Measurements from ENCODE around the gene ARHGAP29.

ARHGAP29 gene

DNA sequence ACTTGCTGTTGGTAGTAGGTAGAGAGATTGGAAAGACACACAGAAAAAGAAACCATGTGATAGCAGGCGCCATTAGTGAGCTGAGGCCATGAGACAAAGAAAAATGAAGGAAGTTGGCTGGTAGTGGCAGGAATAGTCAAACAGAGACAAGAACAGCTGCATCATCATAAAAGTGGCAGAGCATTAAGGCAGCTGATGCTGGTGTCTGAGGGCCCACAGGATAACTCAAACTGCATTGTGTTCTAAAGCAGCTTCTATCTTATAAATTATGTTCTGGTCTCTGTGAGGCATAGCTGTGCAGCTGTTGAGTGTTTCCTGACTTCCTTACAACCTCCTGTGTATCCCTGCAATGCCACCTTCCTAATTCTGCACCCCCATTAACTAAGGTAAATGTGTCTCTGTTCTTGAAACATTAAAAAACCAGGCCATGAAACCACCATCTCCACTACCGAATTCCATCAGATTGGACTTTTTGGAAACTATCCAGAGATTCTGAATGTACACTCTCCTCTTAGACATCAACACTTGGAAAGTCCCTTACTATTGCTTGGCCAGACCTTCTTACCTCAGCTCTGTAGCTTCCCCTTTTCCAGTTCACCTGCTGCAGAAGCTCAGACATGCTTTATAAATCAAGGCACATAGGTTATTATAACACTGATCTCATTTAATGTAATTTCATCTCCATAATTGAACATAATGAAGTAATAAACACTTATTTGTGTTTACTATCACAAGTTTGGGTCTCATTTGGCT lies 23.4 kb upstream of the ARHGAP29 start:
- no peak for DNase-seq

DNA sequence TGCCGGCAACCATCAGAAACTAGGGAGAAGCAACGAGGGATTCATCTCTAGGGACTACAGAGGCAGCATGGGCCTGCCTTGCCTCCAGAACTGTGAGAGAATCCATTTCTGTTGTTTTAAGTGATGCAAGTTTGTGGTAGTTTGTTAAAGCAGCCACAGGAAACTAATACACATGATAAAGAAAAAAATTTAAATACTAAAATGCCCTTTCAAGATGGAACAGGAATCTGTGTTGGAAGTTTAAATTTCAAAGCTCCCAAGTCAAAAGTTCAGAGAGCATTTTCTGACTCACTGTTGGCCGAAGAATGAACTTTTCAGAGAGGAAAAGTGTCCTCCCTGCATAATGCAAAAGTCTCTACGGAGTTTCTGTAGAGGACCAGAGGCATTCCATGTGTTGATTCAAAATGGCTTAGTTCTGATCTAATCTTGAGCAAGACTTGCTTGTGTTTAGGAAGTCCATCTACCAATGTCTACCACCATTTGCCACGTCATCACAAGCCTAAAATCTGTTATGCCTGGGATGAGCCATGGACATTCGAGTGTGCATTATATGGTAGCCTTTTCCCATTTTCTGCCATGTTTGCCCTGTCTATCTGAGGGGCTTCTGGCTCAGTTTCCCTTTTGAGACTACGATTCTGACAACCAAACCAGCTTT lies 22.4 kb upstream of the ARHGAP29 start:
- DNase-seq, result no peak

DNA sequence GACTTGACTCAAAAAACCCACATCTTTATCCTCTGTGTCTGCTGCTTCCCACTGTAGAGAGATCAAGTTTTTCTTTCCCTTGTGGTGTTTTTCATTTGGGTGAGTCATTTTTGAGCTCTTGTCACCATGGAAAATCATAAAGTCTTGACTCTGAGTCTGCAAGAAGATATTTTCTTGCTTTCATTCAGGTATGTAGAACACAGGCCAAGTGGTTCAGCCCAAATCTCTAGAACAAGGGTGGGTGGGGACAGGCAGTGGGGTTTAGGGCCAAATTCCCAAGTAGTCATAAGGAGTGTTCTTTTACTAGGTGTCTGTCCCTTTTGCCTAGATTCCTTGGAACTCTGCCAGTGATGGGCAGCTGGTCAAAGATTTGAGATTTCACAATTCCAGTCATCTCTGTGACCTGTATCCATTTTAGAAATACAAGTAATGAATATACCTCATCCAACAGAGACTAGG lies 21.5 kb upstream of the ARHGAP29 start:
- DNase-seq, result no peak

DNA sequence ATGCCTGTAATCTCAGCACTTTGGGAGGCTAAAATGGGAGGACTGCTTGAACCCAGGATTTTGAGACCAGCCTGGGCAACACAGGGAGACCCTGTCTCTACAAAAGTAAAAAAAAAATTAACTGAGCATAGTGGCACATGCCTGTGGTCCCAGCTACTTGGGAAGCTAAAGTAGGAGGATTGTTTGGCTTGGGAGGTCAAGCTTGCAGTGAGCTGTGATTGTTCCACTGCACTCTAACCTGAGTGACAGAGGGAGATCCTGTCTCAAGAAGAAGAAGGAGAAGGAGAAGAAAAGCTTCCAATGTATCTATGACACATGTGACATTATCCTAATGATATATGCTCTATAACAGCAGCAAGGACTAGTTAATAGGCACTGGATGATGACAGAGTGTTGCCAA lies 20.1 kb upstream of the ARHGAP29 start:
- DNase-seq, result no peak

DNA sequence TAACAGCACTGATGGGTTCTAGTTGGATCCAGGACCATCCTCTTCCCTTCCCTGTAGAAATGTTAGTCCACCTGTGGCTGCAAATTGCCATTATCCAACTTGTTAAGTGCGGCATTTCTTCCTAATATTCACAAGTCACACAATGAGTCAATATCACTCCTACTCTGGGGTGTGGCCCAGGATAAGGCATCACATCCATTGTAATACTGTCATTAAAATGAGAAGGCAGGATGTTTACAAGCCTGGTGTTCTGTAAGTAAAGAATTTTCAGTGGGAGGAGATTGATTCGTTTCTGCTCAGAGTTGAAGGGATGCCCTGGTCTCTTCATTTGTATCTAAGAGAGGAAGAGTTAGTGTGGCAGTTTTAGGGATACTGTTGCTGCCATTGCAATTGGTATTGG lies 18.1 kb upstream of the ARHGAP29 start:
- DNase-seq, result no peak

DNA sequence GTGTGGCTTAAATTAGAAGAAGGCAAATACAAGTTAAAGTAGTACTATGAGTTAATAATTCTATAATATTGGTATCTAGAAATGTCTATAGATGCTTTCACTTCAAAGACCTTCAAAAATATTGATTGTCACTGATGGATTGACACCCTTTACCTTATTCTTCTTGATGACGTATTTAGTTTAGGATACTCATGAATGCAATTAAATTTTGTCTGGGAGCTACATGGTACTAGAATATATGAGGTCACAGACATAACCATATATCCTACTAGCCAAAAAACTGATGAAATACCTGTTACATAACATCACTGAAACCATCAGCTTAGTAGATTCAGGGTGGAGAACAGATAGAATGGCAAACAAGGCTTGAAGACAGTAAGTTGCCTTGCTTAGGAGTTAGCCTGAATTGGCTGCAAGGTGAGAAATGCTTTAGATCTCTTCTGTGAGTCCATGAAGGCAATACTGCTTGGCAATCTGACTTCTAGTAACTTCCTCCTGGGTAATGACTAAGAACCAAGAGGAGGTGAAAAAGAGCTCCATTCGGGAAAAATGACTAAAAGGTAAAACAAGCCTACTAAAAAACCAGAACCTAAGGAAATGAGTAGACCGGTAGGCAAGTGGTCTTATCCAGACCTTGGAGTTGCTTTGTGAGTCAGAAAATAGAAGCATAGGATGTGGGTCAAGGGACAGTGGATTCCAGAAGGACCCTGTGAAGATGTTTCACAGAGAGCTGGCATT lies 16.9 kb upstream of the ARHGAP29 start:
- DNase-seq, result no peak

DNA sequence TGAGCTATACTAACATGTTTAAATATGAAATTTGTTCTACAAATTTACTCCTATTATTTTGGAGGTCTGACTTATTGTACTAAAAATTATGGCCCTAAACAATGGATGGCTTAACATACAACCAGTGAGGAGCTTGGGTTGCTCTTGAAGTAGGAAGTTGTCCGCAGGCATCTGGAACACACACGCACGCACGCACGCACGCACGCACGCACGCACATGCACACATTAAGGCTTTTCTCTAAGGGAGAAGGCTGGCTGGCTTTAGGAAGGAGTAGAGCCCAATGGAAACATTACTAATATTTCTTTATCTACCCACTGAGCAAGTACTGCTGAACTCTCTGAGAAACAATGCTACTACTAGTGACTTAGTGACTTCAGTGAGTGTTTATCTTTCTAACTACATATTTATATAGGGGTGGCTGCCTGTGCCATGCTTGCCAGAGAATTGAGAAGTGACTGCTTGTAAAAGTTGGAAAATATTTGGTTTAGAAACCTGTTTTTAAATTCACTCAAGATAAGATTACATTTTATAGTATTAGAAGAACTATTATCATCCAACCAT lies 16.2 kb upstream of the ARHGAP29 start:
- no peak for DNase-seq

DNA sequence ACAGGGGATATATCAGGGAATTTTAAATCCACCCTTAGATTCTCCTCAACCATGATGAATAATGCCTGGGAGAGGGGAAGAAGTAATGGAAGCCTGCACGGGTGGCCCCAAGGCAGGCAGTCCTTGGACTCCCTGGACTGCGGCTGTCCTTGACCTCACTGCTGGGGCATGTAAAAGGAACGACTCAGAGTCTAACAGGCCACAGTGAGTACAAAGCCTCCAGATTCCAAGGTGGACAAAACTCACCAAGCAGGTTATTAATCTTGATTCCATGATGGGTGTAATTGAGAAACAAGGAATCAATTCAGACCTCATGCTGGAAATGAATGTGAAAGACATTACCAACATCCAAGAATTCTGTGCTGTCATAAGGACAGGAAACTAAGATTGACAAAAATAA lies 13.0 kb upstream of the ARHGAP29 start:
- no peak for DNase-seq

DNA sequence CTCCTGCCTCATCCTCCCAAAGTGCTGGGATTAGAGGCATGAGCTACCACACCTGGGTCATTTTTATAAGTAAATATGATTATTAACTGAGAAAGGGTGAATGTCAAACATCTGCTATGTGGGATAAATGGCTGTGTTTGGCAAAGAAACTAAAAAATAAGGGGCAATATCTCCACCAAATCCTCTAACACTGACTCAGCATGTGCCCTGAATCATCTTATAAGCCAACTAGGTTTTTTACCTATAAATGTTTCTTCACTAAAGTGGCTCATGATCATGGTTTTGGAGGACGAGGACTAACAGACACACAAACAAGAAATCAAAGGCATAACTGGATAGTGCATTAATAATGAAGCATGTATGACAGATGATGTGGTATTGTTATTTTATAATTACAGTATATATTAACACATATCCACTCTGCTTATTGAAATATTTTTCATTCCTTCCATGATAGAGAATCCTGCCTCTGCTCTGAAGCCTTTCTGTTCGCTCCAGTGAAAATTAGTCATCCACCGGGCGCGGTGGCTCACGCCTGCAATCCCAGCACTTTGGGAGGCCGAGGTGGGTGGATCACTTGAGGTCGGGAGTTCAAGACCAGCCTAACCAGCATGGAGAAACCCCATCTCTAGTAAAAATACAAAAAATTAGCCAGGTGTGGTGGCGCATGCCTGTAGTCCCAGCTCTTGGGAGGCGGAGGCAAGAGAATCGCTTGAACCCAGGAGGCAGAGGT lies 11.7 kb upstream of the ARHGAP29 start:
- no peak for DNase-seq

DNA sequence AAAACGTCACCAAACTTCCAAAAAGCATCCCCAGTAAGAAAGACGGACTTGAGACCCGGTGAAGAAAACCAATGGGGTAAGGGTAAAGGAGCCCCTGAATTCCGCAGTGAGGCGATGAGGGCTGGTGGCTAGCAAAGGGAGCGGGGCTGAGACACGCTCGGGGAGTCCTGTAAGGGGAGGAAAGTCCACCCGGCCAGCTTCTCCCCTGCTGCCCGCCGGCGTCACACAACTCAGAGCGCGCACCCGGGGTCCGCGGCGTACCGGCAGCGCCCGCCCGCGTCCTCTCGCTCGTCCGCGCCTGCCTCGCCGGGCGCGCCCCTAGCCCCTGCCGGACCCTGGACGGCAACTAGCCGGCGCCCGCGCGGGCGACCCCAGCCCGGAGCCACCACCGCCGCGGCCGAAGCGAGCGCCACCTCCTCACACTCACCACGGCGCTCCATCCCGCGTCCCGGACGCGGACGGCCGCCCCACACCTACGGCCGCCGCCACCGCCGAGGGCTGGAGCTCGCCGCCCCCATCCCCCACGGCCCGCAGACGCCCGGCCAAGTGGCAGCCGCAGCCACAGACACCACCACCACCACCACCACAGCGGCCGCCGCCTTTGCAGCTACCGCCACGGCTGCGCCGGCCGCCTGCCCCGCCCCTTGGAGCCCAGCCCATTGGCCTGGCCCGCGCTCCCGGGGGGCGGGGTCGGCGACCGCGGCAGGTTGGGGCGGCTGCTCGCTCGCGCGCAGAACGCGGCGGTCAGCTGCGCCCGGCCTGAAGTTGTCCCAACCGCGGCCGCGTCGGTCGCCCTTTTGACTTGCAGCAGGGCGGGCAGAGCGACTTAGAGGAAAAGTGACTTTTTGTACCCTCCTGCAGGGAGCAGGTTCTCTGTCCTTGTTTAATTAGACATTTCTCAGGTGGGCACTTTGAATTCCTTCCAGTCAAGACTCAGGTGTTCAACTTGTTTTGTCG lies 10.0 kb upstream of the ARHGAP29 start:
- peak; percentile 82 for DNase-seq

DNA sequence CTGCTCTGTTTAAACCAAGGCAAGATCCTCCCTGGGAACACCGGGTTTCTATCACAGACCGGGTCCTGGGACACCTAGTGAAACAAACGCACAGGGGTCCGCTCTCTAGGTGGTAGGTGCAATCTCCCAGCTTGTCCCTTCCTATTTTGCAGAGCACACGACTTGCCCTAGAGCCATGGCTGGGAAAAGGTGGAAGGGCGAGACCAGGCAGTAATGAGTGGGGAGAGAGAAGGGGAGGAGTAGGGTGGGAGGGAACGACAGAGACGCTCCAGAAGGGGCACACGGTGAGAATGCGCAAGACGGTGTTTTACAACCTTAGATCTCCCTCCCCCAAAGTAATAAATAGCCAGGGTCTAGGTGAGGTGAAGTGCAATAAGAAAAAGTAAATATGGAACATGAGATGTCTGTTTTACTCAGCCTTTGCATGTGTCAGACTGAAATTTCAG lies 9.3 kb upstream of the ARHGAP29 start:
- no peak for DNase-seq

DNA sequence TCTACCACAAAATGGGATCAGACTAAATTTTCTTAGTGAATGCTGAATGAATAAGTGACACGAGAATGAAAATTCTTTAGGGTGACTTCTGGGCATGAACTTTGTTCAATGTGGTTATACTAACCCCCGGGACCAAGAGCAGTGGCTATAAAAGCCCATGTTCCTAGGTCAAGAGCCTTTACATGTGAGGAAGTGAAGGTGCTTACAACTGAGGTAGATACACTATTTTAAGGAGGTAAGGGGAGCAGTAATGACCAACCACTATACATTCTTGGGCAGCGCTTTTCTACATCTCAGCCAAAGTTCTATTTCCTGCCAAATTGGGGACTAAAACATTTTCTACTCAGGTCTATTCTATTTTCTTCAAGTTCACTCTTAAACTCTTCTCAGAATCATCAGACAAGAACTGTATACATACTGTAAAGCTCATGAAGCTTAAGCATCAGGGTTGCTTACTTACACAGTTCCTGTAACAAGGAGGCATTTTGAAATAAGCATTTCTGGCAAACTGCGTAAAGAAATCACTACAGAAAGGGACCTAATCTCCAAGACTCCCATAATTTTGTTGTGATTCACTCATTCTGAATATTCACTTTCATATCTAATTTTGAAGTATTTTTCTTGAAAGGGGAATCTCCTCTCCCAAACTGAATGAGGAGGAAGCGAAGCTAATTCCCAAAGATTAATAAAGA lies 8.5 kb upstream of the ARHGAP29 start:
- no peak for DNase-seq

DNA sequence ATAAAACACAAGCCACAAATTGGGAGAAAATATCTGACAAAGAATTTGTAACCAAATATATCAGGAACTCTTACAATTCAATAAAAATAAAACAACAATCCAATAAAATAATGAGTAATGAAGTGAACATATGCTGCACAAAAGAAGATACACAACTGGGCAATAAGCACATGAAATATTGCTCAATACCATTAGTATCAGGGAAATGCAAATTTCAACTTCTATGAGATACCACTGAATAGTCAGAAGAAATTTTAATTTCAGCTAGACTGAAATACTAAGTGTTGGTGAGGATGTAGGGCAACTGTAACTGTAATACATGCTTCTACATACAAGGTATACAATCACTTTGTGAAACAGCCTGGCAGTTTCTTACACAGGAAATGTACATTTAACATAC lies 7.4 kb upstream of the ARHGAP29 start:
- DNase-seq, result no peak

DNA sequence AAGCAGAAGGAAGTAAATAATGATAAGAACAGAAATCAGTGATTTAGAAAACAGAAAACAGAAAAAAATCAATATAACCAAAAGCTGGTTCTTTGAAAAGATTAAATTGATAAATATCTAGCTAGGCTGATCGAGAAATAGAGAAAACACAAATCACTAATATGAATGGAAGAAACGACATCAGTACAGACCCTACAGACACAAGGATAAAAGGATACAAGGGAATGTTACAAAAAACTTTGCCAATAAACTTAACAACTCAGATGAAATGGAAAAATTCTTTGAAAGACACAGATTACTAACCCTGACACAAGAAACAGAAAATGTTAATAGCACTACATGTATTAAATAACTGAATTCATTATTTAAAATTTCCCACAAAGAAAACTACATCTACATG lies 6.3 kb upstream of the ARHGAP29 start:
- DNase-seq, result no peak

DNA sequence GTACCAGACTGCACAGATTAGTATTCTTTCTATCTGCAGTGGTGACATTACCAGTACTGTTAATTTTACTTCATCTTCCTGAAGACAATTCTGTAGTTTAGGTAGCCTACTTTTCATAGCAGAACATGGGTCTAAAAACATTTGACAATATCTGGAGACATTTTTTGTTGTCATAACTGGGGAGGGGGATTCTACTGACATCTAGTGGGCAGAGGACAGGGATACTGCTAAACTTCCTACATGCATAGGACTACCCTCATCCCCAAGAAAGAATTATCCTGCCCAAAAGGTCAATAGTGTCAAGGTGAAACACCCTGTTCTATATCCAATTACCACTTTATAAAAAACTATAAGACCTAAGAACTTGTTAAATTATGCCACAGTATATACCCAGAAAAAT lies 3.4 kb upstream of the ARHGAP29 start:
- no peak for DNase-seq

DNA sequence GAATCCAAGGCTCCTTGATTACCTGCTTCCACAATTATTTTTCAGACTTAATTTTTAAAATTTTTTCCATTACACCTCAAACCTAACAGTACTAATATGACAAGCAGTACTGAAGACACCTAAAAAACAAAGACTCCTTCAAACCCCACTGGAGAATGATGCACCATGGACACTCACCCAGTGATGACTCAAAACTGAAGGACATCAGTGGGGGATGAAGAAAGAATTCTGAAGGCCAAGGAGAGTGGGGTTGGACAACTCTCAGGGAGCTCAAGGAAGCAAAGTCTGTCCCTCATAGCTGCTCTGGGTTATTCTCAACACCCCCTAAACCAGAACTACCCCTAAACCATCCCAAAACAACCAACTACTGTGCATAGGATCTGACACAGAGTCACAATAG lies 2.4 kb upstream of the ARHGAP29 start:
- no peak for DNase-seq

DNA sequence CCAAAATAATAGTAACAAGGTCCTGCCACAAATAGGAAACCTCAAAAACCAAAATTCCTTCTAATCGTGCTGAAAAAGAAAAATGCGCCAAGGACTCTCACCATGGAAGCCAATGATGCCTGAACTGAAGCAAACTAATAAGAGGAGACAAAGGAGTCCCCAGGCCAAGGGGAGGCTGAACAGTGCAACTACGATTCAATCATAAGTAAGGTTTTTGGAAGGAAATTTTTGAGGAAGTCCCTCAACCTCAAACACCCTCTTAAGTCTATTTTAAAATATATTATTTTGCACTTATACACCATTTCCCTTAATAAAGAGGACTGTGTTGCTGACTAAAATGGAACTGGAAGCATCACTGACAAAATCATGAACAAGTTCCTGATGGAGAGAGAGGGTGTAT lies 1.7 kb upstream of the ARHGAP29 start:
- no peak for DNase-seq

DNA sequence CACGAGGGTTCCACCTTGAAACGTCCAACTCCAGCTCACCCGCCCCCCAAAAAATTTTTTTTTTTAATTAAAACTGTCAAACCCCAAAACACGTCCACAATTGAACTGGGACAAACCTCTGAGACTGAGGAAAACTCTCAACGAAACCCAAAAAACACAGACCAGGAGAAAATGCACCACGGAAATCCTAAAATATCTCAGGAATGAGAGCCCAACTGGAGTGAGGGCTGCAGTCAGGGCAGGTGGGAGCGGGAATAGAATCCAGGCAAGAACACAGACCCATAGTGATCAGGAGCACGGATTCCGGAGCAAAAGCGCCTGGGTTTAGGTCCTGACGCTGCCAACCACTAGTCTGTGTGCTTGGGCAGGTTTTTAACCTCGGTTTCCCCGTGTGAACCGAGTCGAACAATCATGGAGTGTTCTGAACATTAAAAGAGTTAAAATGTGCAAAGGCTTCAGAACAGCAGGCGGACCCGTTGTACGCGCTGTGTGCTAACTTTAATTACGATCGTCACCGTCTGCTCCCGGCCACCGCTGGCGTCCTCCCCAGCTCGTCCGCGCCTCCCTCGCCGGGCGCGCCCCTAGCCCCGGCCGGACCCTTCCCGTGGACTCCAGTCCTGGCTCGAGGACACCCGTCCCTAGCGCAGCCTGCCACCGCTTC lies 624 bp downstream of the ARHGAP29 start:
- no peak for DNase-seq

DNA sequence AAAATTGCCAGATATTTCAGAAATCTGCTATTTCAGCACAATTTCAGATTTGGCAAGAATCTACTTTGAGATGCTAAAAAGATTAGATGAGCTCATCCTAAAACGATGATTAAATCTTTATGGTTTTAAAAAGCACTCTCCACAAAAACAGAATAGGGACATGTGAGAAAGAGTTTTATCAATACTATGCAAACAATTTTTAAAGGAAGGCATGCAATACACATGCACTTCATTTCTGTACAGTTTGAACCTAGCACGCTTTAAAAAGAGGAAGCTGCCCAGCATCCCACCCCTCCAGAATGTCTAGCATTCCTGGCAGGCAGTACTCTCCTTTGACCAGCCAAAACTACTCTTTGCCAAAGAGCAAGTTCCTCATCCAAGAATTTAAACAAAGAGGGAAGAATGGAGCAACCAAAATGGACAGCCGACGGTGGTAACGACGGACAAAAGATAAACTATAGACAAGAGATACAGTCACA lies 1.3 kb downstream of the ARHGAP29 start:
- DNase-seq, result peak; percentile 52
